HG02678 (cell line): ENCODE results near the gene SCFD1.
A peak's percentile ranks its signal among the peaks of the same experiment; 100 is the strongest.
"Not testable (repeated sequence)": the region's sequence is repeated elsewhere in the genome, so short reads cannot be mapped to it uniquely, and the experiment has no call there.

Experiments used
- ATAC-seq: cut with Tn5 transposase; IDR thresholded peaks from one replicate; pipeline ENCODE4 v1.9.1; 2021; ENCODE audit warnings: mild to moderate bottlenecking, moderate library complexity; ENCODE audit not compliant: unreplicated experiment

SCFD1 gene

DNA sequence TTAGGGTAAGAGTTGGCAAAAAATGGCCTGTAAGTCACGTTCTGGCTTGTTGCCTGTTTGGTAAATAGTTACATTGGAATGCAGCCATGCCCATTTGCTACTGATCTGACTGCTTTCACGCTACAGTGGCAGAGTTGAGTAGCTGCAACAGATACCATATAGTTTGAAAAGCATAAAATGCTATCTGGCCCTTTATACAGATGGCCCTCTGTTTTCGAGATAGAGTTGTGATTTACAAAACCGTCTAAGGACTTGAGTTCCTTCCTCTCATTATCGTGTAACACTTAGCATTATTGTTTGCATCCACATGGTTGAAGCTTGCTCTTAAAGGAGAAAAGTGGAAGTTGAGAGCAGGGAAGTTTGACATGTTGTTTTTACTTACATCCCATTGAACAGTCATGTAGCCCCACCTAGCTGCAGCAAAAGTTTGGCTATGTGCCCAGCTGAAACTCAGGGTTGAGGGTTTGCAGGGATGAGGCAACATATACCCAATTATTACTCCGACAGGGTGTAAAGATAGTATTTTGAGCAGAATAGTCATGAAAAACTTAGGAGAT lies 11.3 kb upstream of the SCFD1 start:
- no peak for ATAC-seq

GRCh38 chr14:30614155-30614554 lies 8.0 kb upstream of the SCFD1 start:
- no peak for ATAC-seq

- peak; percentile 33 for ATAC-seq
Measured at GRCh38 chr14:30620178-30620577, 1.9 kb upstream of the SCFD1 start.

DNA sequence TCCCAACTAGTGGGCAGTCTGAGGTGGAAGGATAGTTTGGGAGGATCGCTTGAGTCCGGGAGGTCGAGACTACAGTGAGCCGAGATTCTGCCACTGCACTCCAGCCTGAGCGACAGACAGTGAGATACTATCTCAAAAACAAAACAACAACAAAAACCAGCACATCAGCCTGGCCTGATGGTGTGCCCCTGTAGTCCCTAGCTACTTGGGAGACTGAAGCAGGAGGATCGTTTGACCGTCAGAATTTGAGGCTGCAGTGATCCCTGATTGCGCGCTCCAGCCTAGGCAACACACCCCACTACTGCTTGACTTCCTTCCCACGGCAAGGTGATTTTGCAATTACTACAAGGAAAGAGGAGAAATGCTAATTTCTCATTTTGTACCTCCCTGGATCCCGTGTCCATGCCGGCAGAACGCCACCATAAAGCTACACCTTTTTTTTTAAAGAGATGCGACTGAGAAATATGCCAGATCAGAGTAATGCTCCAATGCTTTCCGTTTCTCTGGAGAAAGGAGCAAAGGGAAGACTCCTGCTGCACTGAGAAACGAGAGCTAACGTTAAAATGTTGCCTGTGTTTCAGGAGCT lies 672 bp upstream of the SCFD1 start:
- peak; percentile 1 for ATAC-seq

- no peak for ATAC-seq
Measured at GRCh38 chr14:30623412-30624131, 1.5 kb downstream of the SCFD1 start.

- ATAC-seq: no peak
Measured at GRCh38 chr14:30624132-30624423, 2.0 kb downstream of the SCFD1 start.

- no peak for ATAC-seq
Measured at GRCh38 chr14:30625533-30625932, 3.4 kb downstream of the SCFD1 start.

DNA sequence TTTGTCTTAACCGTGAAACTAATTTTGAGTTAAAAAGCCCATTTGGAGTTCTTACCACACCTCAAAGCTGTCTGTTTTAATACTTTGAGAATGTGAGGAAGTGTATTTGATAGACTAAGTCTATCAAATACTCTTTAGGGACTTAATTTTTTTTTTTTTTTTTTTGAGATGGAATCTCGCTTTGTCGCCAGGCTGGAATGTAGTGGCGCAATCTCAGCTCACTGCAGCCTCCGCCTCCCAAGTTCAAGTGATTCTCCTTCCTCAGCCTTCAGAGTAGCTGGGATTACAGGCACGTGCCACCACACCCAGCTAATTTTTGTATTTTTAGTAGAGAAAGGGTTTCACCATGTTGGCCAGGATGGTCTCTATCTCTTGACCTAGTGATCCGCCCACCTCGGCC lies 7.3 kb downstream of the SCFD1 start:
- ATAC-seq: not testable (repeated sequence)

DNA sequence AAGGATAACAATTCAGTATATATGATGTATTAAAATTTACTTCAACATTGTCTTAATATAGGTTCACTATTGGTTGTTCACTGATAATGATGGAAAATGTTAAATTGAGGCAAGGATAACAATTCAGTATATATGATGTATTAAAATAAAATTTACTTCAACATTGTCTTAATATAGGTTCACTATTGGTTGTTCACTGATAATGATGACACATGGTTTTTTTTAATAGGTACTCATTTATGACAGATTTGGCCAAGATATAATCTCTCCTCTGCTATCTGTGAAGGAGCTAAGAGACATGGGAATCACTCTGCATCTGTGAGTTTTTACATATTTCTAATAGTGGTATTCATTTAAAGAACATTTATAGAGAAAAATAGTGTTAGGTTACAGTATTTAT lies 8.1 kb downstream of the SCFD1 start:
- no peak for ATAC-seq

GRCh38 chr14:30632730-30633129 lies 10.6 kb downstream of the SCFD1 start:
- ATAC-seq: no peak

GRCh38 chr14:30638926-30639325 lies 16.8 kb downstream of the SCFD1 start:
- no peak for ATAC-seq

DNA sequence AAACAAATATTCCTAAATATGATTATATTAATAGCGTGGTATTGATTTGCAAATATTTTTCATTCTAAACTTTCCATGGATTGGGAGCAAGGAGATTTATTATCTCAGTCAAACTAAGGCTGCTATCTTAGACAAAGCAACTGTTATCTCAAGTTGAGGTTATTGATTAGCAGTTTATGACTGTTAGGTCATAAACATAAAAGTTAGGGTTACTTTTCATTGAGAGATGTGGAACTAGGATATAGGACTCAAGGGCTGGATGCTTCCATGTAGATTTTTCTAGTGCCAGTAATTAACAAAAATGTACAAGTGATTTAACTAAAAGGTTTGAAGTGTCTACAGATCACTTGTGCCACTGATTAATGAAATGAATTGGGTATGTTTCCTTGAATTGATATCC lies 19.1 kb downstream of the SCFD1 start:
- ATAC-seq: no peak

- ATAC-seq: not testable (repeated sequence)
Measured at GRCh38 chr14:30644462-30644861, 22.3 kb downstream of the SCFD1 start.

DNA sequence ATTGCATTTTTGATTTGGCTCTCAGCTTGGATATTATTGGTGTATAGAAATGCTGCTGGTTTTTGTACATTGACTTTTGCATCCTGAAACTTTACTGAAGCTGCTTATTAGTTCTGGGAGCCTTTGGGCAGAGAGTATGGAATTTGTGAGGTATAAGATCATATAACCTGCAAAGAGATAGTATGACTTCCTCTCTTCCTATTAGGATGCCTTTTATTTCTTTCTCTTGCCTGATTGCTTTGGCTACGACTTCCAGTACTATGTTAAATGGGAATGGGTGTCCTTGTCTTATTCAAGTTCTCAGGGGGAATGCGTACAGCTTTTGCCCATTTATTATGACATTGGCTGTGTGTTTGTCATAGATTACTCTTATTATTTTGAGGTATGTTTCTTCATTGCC lies 23.5 kb downstream of the SCFD1 start:
- no peak for ATAC-seq

- peak; percentile 77 for ATAC-seq
Measured at GRCh38 chr14:30648471-30648870, 26.4 kb downstream of the SCFD1 start.

- ATAC-seq: no peak
Measured at GRCh38 chr14:30651937-30652336, 29.8 kb downstream of the SCFD1 start.

GRCh38 chr14:30655124-30655523 lies 33.0 kb downstream of the SCFD1 start:
- ATAC-seq: no peak

GRCh38 chr14:30655658-30656057 lies 33.5 kb downstream of the SCFD1 start:
- ATAC-seq: no peak

GRCh38 chr14:30656190-30656632 lies 34.1 kb downstream of the SCFD1 start:
- no peak for ATAC-seq

- ATAC-seq: no peak
Measured at GRCh38 chr14:30657050-30657449, 34.9 kb downstream of the SCFD1 start.

DNA sequence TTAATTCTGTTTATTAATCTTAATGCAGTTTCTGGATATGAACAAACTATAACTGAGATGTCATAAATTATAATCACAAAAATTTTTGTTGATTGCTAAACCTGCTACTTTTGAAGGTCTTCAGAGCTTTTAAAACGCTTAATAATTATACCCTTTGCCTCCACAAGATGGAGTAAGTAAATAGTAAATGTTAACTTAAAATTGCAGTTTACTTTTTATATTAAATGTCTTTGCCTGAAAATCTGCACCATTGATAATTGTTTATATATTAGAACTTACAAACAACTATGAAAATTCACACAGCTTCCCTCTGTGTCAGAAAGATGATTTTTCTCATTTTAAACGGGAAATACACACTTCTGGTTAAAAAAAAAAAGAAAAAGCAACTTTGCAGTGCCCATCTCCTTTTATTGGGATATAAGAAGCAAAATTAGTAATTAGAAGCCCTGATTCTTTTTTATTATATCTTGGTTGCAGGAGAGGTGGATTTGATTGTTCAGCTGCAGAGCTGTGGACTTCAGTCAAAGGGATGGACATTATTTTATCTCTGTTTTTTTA lies 35.6 kb downstream of the SCFD1 start:
- ATAC-seq: no peak

GRCh38 chr14:30658645-30659044 lies 36.5 kb downstream of the SCFD1 start:
- no peak for ATAC-seq
